Hematopoietic multipotent progenitor cell treated with erythropoietin and hydrocortisone succinate and interleukin-3 and kit ligand, for 6 days (in vitro differentiated cells): ENCODE measurements around the gene CPPED1.

Experiments
- DNase-seq: peaks from one replicate; pipeline ENCODE4 v3.0.0-alpha.2; 2015

CPPED1 gene

GRCh38 chr16:12629271-12629670, 174.4 kb downstream of the CPPED1 start:
- DNase-seq: no peak

- no peak for DNase-seq
Measured at GRCh38 chr16:12628536-12628935, 175.2 kb downstream of the CPPED1 start.

- no peak for DNase-seq
Measured at GRCh38 chr16:12627394-12627793, 176.3 kb downstream of the CPPED1 start.

- DNase-seq: no peak
Measured at GRCh38 chr16:12626411-12626810, 177.3 kb downstream of the CPPED1 start.

- DNase-seq: no peak
Measured at GRCh38 chr16:12625716-12626115, 178.0 kb downstream of the CPPED1 start.

GRCh38 chr16:12625068-12625467, 178.6 kb downstream of the CPPED1 start:
- no peak for DNase-seq

- DNase-seq: no peak
Measured at GRCh38 chr16:12620150-12620549, 183.5 kb downstream of the CPPED1 start.

GRCh38 chr16:12618515-12618914, 185.2 kb downstream of the CPPED1 start:
- DNase-seq: no peak

GRCh38 chr16:12617401-12617819, 186.3 kb downstream of the CPPED1 start:
- DNase-seq: no peak

GRCh38 chr16:12614662-12615278, 188.9 kb downstream of the CPPED1 start:
- no peak for DNase-seq

- DNase-seq: no peak
Measured at GRCh38 chr16:12613992-12614661, 189.6 kb downstream of the CPPED1 start.

GRCh38 chr16:12613131-12613991, 190.3 kb downstream of the CPPED1 start:
- peak; percentile 36 for DNase-seq

- DNase-seq: no peak
Measured at GRCh38 chr16:12612598-12613101, 191.0 kb downstream of the CPPED1 start.

GRCh38 chr16:12611916-12612597, 191.6 kb downstream of the CPPED1 start:
- DNase-seq: no peak

- DNase-seq: no peak
Measured at GRCh38 chr16:12611006-12611477, 192.6 kb downstream of the CPPED1 start.

GRCh38 chr16:12609937-12610699, 193.6 kb downstream of the CPPED1 start:
- DNase-seq: no peak
